ENCODE measurements around the gene MANBA.

DNA sequence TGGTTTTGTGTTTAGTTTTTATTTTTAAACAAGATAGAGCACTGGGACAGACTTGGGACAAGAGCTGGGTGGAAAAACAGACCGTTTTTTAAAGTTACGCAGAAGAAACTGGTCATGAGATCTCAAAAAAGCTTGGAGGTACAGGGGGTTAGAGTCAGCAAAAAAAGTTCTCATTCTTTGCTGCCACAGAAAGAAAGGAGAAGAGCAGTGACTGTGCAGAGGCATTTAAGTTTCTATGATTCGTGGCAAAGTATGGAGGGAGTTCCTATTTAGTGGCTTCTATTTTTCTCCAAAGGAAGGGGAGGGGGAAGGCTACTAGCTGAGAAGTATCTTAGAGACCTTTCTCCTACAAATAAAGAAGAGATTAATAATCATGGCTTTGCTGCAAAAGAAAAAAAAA lies 68.3 kb downstream of the MANBA start:
- TF ChIP-seq, protein P1, sequence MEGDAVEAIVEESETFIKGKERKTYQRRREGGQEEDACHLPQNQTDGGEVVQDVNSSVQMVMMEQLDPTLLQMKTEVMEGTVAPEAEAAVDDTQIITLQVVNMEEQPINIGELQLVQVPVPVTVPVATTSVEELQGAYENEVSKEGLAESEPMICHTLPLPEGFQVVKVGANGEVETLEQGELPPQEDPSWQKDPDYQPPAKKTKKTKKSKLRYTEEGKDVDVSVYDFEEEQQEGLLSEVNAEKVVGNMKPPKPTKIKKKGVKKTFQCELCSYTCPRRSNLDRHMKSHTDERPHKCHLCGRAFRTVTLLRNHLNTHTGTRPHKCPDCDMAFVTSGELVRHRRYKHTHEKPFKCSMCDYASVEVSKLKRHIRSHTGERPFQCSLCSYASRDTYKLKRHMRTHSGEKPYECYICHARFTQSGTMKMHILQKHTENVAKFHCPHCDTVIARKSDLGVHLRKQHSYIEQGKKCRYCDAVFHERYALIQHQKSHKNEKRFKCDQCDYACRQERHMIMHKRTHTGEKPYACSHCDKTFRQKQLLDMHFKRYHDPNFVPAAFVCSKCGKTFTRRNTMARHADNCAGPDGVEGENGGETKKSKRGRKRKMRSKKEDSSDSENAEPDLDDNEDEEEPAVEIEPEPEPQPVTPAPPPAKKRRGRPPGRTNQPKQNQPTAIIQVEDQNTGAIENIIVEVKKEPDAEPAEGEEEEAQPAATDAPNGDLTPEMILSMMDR (IDR thresholded peaks at IDR 0.05) = no peak
- TF ChIP-seq POLR2A (IDR thresholded peaks at IDR 0.05) (no peak), POLR2AphosphoS5 (IDR thresholded peaks at IDR 0.05) (no peak)

Measured in gastroesophageal sphincter (tissue), 3 donors.